Kidney (tissue), 14 donors: ENCODE results near the gene CXADR. TPM values are rescaled to one million over a fixed set of nuclear protein-coding genes. Genes with fewer than 3 reads are reported as not detected.

ENCODE experiments used
- DNase-seq, 5 donors: peaks; one replicate each; pipeline ENCODE4 v3.0.0-alpha.2; 2013 to 2020
- FAIRE-seq: peaks from 2 replicates; lab custom pipeline; 2012; peaks lifted over from hg19 to GRCh38; lab: Jason Lieb, UNC
- H3K27ac ChIP-seq, 2 donors: one replicate each; pipeline ENCODE4 v1.7.0; 2013; ENCODE audit warnings: low read depth in 2 of 2, low read length in 2 of 2, inconsistent platforms in 1 of 2
- H3K27me3 ChIP-seq: one replicate; pipeline ENCODE4 v1.7.1; 2013; ENCODE audit warnings: low read length, inconsistent platforms; ENCODE audit not compliant: control insufficient read depth, insufficient read depth
- H3K36me3 ChIP-seq, 3 donors: one replicate each; pipeline versions ENCODE4 v1.7.0 to v1.7.1; 2013; ENCODE audit warnings: low read length in 3 of 3, control low read depth in 1 of 3, inconsistent platforms in 1 of 3; ENCODE audit not compliant: insufficient read depth in 3 of 3, control insufficient read depth in 2 of 3
- H3K4me1 ChIP-seq, 3 donors: one replicate each; pipeline versions ENCODE4 v1.7.0 to v1.7.1; 2013; ENCODE audit warnings: low read length in 3 of 3, inconsistent platforms in 1 of 3, low read depth in 1 of 3; ENCODE audit not compliant: control insufficient read depth in 2 of 3, insufficient read depth in 2 of 3
- H3K4me3 ChIP-seq, 3 donors: one replicate each; pipeline versions ENCODE4 v1.7.0 to v1.8.1; 2013; ENCODE audit warnings: low read length in 3 of 3, control low read depth in 1 of 3, inconsistent platforms in 1 of 3
- H3K9ac ChIP-seq, 3 donors: one replicate each; pipeline versions ENCODE4 v1.7.0 to v1.7.1; 2013; ENCODE audit warnings: low read length in 3 of 3, control low read depth in 1 of 3, inconsistent platforms in 1 of 3
- H3K9me3 ChIP-seq, 3 donors: one replicate each; pipeline versions ENCODE4 v1.7.0 to v1.7.1; 2013; ENCODE audit warnings: low read length in 3 of 3, control low read depth in 1 of 3, inconsistent platforms in 1 of 3; ENCODE audit not compliant: control insufficient read depth in 2 of 3, insufficient read depth in 1 of 3
- intact Hi-C: fragments of 100-400 bp; cut with DNase I; formaldehyde crosslinking; loops from one replicate; pipeline ENCODE4 v1.11.1; 2022
- polyA plus RNA-seq: library from polyadenylated mRNA; stranded (reverse); fragments of 350-450 nt; fragmentation: Illumina TruSeq; extraction: RNeasy Lipid Tissue Mini Kit (QIAGEN cat#74804); gene quantifications from one replicate; pipeline ENCODE4 v1.2.3, GENCODE V29; 2014; ENCODE audit warnings: low read depth, low replicate concordance; ENCODE audit not compliant: insufficient read depth
- total RNA-seq: library from RNA; stranded (reverse); fragmentation: NEBNext Ultra II Directional; extraction: Animal tissue kit (Norgen Biotek cat#: 25700); gene quantifications from one replicate; pipeline ENCODE4 v1.2.1, GENCODE V29; 2021
- TF ChIP-seq, protein P1 (sequence below): IDR thresholded peaks from 3 replicates; pipeline ENCODE4 v1.5.1; 2012; ENCODE audit warnings: mild to moderate bottlenecking, moderate library complexity, borderline replicate concordance; ENCODE audit not compliant: insufficient read depth; ENCODE audit errors: extremely low read depth
- donor health status: control.
- donor health status: control.
- donor health status: control.
- donor health status: control.
- donor health status: control.
- donor health status: DM: yes; HTN: yes; CAD: no.
- donor health status: Normal renal cell carcinoma (clear cell type).

CXADR gene
- total and polyA plus RNA-seq, 2 donors from 2014 or later = 5.2 to 34.4 TPM

DNA sequence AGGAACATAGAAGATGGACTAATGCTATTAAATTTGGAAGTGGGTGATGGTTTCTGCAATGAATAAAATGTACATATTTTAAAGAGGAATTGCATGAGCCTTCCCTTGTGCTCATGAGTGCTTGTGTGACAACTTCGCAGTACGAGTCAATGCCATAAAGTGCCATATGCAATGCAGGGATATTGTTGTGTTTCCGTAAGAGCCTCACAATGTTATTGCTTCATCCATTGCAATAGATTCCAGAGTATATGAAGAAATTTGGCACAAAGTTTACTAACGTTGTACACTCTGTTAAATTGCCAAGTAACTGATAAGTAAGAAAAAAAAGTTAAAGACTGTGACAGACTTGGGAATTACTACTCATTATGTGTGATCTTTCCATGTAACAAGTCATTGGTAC lies 77.6 kb downstream of the CXADR start:
- H3K9me3 ChIP-seq = no peaks in the 10 kb centered on the region
- H3K27me3 ChIP-seq = no peaks in the 10 kb centered on the region
- no peak for DNase-seq
- H3K36me3 ChIP-seq = no peaks in the 10 kb centered on the region
- H3K27ac ChIP-seq = no peak overlapping the region
- H3K9ac ChIP-seq = no peak overlapping the region
- TF ChIP-seq, protein P1, sequence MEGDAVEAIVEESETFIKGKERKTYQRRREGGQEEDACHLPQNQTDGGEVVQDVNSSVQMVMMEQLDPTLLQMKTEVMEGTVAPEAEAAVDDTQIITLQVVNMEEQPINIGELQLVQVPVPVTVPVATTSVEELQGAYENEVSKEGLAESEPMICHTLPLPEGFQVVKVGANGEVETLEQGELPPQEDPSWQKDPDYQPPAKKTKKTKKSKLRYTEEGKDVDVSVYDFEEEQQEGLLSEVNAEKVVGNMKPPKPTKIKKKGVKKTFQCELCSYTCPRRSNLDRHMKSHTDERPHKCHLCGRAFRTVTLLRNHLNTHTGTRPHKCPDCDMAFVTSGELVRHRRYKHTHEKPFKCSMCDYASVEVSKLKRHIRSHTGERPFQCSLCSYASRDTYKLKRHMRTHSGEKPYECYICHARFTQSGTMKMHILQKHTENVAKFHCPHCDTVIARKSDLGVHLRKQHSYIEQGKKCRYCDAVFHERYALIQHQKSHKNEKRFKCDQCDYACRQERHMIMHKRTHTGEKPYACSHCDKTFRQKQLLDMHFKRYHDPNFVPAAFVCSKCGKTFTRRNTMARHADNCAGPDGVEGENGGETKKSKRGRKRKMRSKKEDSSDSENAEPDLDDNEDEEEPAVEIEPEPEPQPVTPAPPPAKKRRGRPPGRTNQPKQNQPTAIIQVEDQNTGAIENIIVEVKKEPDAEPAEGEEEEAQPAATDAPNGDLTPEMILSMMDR = no peak
- no peaks in the 10 kb centered on the region for H3K4me1 ChIP-seq
- intact Hi-C loops = no loop called here
- no peak for FAIRE-seq
- no peak overlapping the region for H3K4me3 ChIP-seq

- TF ChIP-seq, protein P1 = no peak
- DNase-seq (no peak), FAIRE-seq (no peak)
- no peaks in the 10 kb centered on the region for H3K9me3 ChIP-seq
- H3K4me1 ChIP-seq = no peaks in the 10 kb centered on the region
- no peak overlapping the region for H3K27ac ChIP-seq
- no peak overlapping the region for H3K9ac ChIP-seq
- no peak overlapping the region for H3K4me3 ChIP-seq
- intact Hi-C loops = no loop called here
- no peaks in the 10 kb centered on the region for H3K27me3 ChIP-seq
- H3K36me3 ChIP-seq = peaks cover 0 to 4% (median 2%) of the 10 kb centered on the region in 3 donors
These were observed 84.8 kb downstream of the CXADR start for GRCh38 chr21:17597680-17598079.

DNA sequence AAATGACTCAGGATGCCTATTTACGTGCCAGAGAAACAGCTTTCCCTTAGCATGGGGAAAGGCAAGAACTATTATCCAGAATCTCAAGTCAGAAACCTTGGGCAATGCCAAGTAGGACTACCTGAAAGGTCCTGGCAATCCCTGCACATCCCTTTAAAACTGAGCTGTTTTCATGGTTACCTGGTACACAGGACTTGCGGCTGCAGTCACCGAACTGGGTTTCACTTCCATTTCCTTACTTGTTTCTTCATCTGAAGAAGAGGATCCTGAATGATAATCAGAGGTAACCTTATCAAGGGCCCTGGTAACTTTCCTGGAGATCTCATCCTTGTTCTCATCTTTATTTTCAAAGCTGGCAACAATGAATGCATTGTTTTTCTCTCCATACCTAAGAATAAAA lies 85.6 kb downstream of the CXADR start:
- TF ChIP-seq, protein P1 = no peak
- no peaks in the 10 kb centered on the region for H3K9me3 ChIP-seq
- H3K36me3 ChIP-seq = peaks cover 0 to 6% (median 2%) of the 10 kb centered on the region in 3 donors
- FAIRE-seq (no peak), DNase-seq (no peak)
- no peaks in the 10 kb centered on the region for H3K4me1 ChIP-seq
- no peak overlapping the region for H3K27ac ChIP-seq
- intact Hi-C loops = no loop called here
- H3K4me3 ChIP-seq = no peak overlapping the region
- no peak overlapping the region for H3K9ac ChIP-seq
- no peaks in the 10 kb centered on the region for H3K27me3 ChIP-seq

DNA sequence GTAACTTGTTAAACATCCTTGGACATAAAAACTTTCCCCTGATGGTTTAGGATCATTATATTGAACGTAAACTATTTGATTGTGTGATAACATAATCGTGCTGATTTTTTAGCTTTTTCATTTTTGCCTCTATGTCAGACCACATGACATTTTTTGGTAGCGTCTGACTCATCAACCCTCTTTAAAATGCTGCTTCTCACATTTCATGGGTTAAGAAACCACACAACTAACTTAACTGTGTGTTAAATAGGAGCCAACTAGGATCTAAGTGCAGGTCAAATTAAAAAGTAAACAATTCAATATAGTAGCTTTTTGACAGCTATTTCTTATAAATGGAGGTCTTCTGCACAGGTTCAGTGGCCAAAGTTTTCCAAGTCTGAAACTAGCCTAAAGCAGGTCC lies 90.0 kb downstream of the CXADR start:
- Histone ChIP-seq H3K27ac (no peak overlapping the region), H3K9ac (no peak overlapping the region), H3K36me3 (peaks cover 3 to 6% (median 5%) of the 10 kb centered on the region in 3 donors), H3K27me3 (no peaks in the 10 kb centered on the region), H3K4me1 (no peaks in the 10 kb centered on the region), H3K9me3 (no peaks in the 10 kb centered on the region), H3K4me3 (no peak overlapping the region)
- DNase-seq (no peak), FAIRE-seq (no peak)
- intact Hi-C loops = no loop called here
- TF ChIP-seq, protein P1 = no peak
